ENCODE results near the gene DLG2.

DNA sequence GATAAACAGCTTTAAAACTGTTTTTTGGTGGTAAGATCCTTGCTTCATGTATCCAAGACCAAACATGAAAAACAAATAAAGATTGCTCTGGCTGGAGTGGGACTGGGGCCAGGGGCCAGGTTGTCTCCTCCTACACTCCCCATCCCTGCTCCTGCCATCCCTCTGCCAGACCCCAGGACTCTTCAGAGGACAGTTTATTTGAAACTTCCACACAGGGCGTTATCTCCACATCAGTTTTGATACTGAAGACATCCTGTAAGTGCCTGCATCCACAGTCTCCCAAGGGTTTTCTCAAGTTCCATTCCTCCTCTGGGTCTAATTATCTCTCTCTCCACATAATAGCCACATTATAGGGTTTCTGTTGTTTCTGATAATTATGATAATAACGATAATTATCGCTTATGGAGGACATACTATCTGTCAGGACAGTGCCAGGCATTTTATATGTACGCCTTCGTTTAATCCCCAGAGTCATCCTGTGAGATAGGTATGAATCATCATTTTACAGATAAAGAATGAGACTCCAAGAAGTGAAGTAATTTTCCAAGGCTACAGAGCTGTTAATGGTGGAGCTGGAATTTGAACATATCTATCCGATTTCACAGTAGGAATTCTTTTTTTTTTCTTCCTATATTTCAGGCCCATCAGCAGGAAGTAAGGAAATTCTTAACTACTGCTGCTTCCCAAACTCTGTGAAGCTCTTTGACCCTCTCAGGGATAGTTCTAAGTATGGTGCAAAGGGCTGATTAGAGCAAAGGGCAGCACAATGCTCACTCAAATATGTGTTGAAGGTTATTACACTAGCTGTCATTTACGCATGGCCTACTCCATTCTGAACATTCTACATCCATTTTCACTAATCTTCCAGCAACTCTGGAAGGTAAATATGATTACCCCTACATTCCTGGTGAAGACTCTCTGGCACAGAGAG, 1852.9 kb downstream of the DLG2 start:
- TF ChIP-seq, protein P1, sequence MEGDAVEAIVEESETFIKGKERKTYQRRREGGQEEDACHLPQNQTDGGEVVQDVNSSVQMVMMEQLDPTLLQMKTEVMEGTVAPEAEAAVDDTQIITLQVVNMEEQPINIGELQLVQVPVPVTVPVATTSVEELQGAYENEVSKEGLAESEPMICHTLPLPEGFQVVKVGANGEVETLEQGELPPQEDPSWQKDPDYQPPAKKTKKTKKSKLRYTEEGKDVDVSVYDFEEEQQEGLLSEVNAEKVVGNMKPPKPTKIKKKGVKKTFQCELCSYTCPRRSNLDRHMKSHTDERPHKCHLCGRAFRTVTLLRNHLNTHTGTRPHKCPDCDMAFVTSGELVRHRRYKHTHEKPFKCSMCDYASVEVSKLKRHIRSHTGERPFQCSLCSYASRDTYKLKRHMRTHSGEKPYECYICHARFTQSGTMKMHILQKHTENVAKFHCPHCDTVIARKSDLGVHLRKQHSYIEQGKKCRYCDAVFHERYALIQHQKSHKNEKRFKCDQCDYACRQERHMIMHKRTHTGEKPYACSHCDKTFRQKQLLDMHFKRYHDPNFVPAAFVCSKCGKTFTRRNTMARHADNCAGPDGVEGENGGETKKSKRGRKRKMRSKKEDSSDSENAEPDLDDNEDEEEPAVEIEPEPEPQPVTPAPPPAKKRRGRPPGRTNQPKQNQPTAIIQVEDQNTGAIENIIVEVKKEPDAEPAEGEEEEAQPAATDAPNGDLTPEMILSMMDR (conservative IDR thresholded peaks at IDR 0.05; ENCODE audit: low read length): no peak
- no peak for TF ChIP-seq EZH2phosphoT487 (IDR thresholded peaks at IDR 0.05; ENCODE audit: borderline replicate concordance, low read depth, low read length)
